HUES6 (cell line): ENCODE data around the gene INTS15.
"Not testable (repeated sequence)": the region's sequence is repeated elsewhere in the genome, so short reads cannot be mapped to it uniquely, and the experiment has no call there.

ENCODE experiments used
- H3K27ac ChIP-seq: 2 replicates; pipeline ENCODE4 v1.7.0; 2013; ENCODE audit warnings: low read depth, mild to moderate bottlenecking, low read length, inconsistent platforms
- H3K27me3 ChIP-seq: 2 replicates; pipeline ENCODE4 v1.6.1; 2013; ENCODE audit warnings: low read length; ENCODE audit not compliant: control insufficient read depth, insufficient read depth
- H3K36me3 ChIP-seq: 2 replicates; pipeline ENCODE4 v1.6.1; 2013; ENCODE audit warnings: low read length; ENCODE audit not compliant: control insufficient read depth, insufficient read depth
- H3K4me1 ChIP-seq: 2 replicates; pipeline ENCODE4 v1.6.1; 2013; ENCODE audit warnings: low read length; ENCODE audit not compliant: control insufficient read depth, insufficient read depth
- H3K4me3 ChIP-seq: 2 replicates; pipeline ENCODE4 v1.5.1; 2013; ENCODE audit warnings: low read depth, low read length
- H3K9ac ChIP-seq: one replicate; pipeline ENCODE4 v1.6.1; 2013; ENCODE audit warnings: mild to moderate bottlenecking, low read length
- H3K9me3 ChIP-seq: 2 replicates; pipeline ENCODE4 v1.6.1; 2013; ENCODE audit warnings: low read depth, low read length; ENCODE audit not compliant: control insufficient read depth, insufficient read depth

INTS15 gene

DNA sequence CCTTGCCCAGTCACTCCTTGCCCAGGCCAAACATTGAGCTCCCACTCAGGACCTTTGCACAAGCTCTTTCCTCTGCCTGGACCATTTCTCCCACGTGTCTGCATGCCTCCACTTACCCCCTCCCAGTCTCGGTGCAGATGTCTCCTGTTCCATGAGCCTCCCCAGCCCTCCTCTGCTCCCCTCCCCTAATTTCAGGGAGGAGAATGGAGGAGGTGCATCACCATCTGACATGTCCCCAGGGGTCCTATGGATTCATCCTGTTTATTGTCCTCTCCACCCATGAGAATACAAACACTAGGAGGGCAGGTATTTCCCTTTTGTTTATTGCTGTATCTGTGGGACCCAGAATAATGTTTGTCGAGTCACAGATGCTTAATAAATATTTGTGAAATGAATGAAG is 29.9 kb upstream of the INTS15 start:
- Histone ChIP-seq H3K4me3 (no peak overlapping the region), H3K27ac (no peak overlapping the region), H3K27me3 (no peaks in the 10 kb centered on the region), H3K9ac (no peak overlapping the region), H3K4me1 (peaks cover 4% of the 10 kb centered on the region; the same call in 1 of the 2 replicates), H3K9me3 (no peaks in the 10 kb centered on the region), H3K36me3 (no peaks in the 10 kb centered on the region)

DNA sequence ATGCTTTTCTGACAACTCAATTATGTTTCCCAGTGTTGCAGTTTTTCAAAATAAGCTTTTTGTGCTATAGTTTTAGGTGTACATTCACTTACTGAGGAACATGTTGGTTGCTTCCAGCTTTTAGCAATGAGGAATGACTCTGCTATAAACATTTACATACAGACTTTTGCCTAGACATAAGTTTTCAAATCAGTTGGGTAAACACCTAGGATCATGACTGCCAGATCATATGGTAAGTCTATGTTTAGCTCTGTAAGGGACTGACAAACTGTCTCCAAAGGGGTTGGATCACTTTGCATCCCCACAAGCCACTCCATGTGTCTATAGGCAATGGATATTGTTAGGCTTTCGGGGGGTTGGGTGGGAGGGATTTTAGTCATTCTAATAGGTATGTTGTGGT is 27.7 kb upstream of the INTS15 start:
- no peaks in the 10 kb centered on the region for H3K36me3 ChIP-seq
- no peak overlapping the region for H3K27ac ChIP-seq
- no peaks in the 10 kb centered on the region for H3K27me3 ChIP-seq
- peaks cover 4% of the 10 kb centered on the region; the same call in 1 of the 2 replicates for H3K4me1 ChIP-seq
- H3K9me3 ChIP-seq = no peaks in the 10 kb centered on the region
- H3K9ac ChIP-seq = no peak overlapping the region
- H3K4me3 ChIP-seq = no peak overlapping the region

DNA sequence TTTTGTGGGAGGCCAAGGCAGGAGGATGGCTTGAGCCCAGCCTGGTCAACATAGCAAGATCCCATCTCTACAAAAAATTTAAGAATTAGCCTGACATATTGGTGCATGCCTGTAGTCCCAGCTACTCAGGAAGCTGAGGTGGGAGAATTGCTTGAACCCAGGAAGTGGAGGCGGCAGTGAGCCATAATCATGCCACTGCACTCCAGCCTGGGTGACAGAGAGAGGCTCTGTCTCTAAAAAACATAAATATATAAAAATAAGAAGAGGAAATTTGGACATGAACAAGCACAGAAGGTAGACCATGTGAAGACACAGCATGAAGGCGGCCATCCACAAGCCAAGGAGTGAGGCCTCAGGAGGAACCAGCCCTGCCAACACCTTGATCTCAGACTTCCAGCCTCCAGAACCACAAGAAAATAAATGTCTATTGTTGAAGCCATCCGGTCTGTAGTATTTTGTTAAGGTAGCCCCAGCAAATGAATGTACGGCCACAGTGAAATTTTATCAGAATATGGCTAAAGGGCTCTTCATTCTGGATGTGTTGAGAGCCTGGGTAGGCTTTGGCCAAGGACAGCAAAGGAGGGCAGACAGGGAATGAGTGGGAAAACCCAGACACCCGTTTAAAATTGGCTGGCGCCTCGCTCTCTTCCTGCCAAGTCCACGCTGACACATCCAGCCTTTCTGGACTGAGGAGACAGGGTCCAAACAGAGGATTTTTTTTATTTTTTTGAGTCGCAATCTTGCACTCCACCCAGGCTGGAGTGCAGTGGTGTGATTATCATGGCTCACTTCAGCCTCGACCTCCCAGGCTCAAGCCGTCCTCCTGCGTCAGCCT is 25.7 kb upstream of the INTS15 start:
- H3K9me3 ChIP-seq = no peaks in the 10 kb centered on the region
- no peak overlapping the region for H3K27ac ChIP-seq
- peaks cover 1% of the 10 kb centered on the region; the same call in 1 of the 2 replicates for H3K4me1 ChIP-seq
- no peak overlapping the region for H3K9ac ChIP-seq
- no peak overlapping the region for H3K4me3 ChIP-seq
- H3K27me3 ChIP-seq = no peaks in the 10 kb centered on the region
- H3K36me3 ChIP-seq = no peaks in the 10 kb centered on the region

DNA sequence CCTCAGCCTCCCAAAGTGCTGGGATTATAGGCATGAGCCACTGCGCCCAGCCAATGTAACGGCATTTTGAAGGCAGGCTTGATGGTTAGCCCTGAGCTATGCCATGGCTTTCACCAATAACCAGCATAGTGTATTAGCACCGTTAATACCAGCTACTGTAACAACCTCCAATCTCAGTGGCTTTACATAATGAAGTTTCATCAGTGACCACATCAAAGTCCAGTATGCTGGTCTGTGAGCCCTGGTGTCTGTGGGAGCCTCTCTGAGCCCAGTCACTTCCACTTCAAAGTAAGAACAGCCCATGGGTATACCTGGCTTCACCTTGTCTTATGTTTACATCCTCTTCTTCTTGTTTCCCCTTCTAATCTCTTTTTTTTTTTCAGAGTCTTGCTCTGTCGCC is 24.2 kb upstream of the INTS15 start:
- H3K4me3 ChIP-seq = no peak overlapping the region
- H3K36me3 ChIP-seq = no peaks in the 10 kb centered on the region
- no peak overlapping the region for H3K9ac ChIP-seq
- no peaks in the 10 kb centered on the region for H3K4me1 ChIP-seq
- no peaks in the 10 kb centered on the region for H3K27me3 ChIP-seq
- no peaks in the 10 kb centered on the region for H3K9me3 ChIP-seq
- no peak overlapping the region for H3K27ac ChIP-seq

DNA sequence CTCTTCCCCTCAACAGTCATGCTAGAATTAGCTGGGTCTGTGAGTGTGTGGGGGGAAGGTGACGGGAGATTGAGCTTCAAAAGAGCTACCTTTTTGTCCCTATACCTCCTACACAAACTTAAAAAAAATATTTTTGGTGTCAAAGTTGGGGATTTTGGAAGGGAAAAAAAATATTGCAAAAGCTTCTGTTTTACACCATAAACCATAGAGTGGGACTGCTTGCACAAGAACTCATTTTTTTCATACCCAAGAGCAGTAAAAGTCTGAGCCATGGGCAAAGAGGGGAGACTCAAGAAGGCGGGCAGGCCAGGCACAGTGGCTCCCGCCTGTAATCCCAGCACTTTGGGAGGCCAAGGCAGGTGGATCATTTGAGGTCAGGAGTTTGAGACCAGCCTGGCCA is 21.9 kb upstream of the INTS15 start:
- Histone ChIP-seq H3K4me3 (no peak overlapping the region), H3K36me3 (no peaks in the 10 kb centered on the region), H3K4me1 (no peaks in the 10 kb centered on the region), H3K27ac (no peak overlapping the region), H3K9me3 (no peaks in the 10 kb centered on the region), H3K9ac (no peak overlapping the region), H3K27me3 (no peaks in the 10 kb centered on the region)

DNA sequence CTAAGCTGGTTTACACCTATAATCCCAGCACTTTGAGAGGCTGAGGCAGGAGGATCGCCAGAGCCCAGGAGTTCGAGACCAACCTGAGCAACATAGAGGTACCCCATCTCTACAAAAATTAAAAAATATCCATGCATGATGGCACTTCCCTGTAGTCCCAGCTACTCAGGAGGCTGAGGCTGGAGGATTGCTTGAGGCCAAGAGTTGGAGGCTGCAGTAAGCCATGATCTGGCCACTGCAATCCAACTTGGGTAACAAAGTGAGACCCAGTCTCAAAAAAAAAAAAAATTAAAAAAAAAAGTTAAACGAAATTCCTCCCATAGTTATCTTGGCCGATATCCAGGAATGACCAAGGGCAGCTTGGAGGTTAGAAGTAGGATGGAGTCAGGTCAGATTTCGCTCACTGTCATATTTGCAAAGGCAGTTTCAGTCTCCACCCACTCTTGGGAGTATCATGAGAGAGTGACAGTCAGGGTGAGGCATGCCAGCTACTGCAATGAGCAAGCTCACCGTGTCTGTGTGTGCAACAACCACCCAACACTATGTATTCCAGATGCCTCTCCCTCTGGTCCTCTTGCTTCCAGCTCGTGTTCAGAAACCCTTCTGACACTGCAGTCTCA is 18.6 kb upstream of the INTS15 start:
- no peak overlapping the region for H3K9ac ChIP-seq
- H3K36me3 ChIP-seq = no peaks in the 10 kb centered on the region
- H3K4me3 ChIP-seq = no peak overlapping the region
- no peak overlapping the region for H3K27ac ChIP-seq
- H3K9me3 ChIP-seq = no peaks in the 10 kb centered on the region
- H3K27me3 ChIP-seq = no peaks in the 10 kb centered on the region
- H3K4me1 ChIP-seq = no peaks in the 10 kb centered on the region

DNA sequence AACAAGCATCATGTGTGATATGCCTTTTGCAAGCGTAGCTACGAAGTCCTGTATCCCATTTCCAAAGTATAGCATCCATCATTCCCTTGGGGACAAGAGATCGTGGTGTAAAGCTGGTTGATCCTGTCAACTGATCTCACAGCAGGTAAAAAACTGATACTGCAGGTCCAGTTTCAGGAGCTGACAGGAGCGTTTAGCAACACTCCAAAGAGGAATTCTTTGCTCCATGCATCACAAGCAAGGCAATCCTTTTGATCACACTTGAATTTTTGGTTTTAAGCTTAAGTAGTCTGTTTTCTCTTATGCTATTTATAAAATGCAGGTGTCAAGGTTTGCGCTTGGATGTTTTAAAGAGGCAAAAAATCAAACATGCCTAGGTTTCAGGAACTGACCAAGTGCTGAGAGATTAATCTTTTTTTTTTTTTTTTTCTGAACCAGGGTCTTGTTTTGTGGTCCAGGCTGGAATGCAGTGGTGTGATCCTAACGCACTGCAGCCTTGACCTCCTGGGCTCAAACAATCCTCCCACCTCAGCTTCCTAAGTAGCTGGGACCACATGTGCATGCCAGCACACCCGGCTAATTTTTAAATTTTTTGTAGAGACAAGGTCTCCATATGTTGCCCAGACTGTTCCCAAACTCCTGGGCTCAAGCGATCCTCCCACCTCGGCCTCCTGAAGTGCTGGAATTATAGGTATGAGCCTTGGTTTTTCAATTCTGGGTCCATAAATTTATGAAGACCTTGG is 14.4 kb upstream of the INTS15 start:
- no peak overlapping the region for H3K4me3 ChIP-seq
- H3K36me3 ChIP-seq = peaks cover 3% of the 10 kb centered on the region
- no peak overlapping the region for H3K9ac ChIP-seq
- no peak overlapping the region for H3K27ac ChIP-seq
- no peaks in the 10 kb centered on the region for H3K27me3 ChIP-seq
- no peaks in the 10 kb centered on the region for H3K9me3 ChIP-seq
- no peaks in the 10 kb centered on the region for H3K4me1 ChIP-seq

DNA sequence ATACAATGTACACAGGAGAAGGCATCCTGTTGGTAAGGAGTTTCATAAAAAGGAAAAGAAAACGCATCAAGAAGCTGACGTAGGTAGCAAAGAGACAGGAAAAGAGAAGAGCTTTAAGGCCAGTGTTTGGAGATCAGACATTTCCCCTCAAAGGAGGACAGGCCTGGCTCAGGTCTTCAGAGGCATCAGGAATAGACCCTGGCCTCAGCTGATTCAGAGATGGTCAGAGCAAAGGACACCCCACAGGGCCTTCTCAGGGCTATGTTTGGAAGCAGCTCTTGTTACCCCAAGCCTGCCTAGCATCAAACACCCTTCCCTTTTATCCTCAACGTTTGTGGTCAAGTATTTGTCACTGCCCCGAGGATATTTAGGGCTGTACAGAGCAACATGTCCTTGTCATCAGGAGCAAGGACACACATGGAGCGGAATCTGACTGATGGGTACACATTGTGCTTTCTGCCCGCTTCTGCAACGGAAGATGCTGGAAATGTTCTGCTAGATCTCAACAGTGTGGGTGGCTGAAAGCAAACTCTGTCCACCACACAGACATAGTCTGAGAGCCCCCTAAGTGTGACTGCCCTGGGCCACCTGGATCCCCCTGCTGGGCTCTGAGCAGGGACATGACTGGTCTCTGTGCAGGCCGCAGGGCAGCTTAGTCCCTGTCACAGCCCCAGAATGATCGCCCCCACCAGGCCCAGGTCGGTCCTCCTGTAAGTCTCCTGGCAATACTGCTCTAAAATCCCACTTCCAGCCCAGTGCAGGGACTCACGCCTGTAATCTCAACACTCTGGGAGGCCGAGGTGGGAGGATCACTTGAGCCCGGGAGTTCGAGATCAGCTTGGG is 13.6 kb upstream of the INTS15 start:
- H3K36me3 ChIP-seq = peaks cover 11% of the 10 kb centered on the region
- no peaks in the 10 kb centered on the region for H3K4me1 ChIP-seq
- no peak overlapping the region for H3K9ac ChIP-seq
- H3K27me3 ChIP-seq = no peaks in the 10 kb centered on the region
- no peak overlapping the region for H3K27ac ChIP-seq
- peak overlapping the region; percentile 42 for H3K4me3 ChIP-seq
- no peaks in the 10 kb centered on the region for H3K9me3 ChIP-seq

DNA sequence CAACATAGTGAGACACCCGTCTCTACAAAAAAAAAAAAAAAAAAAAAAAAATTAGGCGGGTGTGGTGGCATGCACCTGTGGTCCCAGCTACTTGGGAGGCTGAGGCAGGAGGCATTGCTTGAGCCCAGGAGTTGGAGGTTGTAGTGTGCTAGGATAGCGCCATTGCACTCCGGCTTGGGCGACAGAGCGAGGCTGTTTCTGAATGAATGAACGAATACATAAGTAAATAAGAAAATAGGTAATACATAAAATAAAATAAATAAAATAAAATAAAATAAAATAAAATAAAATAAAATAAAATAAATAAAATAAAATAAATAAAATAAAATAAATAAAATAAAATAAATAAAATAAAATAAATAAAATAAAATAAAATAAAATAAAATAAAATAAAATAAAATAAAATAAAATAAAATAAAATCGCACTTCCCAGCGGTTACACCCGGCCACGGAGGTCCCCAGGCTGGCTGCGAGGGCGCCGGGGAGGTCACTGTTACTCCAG is 12.9 kb upstream of the INTS15 start:
- Histone ChIP-seq H3K9ac (peak overlapping the region; percentile 93), H3K4me3 (peak overlapping the region; percentile 84), H3K36me3 (peaks cover 18% of the 10 kb centered on the region), H3K27ac (peak overlapping the region; percentile 98; the same call in 1 of the 2 replicates)
- not testable (repeated sequence) for H3K27me3 ChIP-seq, H3K9me3 ChIP-seq, H3K4me1 ChIP-seq

DNA sequence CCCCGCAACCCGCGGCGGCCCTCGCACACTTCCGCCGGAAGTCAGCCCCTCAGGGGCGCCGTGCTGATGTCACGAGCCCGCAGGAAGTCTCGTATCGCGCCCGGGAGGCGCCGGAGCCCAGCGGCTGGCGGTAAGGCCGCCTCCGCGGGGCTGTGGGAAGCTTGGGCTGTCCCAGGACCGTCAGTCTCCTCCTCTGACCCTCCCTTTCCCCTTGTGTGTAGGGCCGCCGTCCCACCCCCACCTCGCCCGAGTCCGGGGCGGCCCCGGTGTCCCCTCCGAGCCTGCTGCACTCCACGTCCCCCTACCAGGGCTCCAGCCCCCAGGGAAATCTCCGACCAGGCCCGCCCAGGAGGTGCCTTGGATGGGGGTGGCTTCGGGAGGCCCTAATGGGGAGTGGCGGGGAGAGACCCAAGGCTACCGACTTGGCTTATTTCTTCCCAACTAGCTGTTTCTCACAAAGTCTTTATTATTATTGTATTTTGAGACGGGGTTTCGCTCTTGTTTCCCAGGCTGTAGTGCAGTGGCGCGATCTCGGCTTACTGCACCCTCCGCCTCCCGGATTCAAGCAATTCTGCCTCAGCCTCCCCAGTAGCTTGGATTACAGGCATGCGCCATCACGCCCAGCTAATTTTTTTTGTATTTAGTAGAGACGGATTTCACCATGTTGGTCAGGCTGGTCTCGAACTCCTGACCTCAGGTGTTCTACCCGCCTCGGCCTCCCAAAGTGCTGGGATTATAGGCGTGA is 12.3 kb upstream of the INTS15 start, which contains the start of gene ZDHHC4:
Gene ZDHHC4 (plus strand): TSS at position 86 of the 745 bp plus-strand sequence. CDS start 3,108 bp downstream, outside the sequence.
- no peaks in the 10 kb centered on the region for H3K27me3 ChIP-seq
- peaks cover 24% of the 10 kb centered on the region for H3K36me3 ChIP-seq
- H3K4me1 ChIP-seq = no peaks in the 10 kb centered on the region
- peak within 1 kb of the TSS; percentile 84 for H3K4me3 ChIP-seq
- H3K27ac ChIP-seq = peak within 1 kb of the TSS; percentile 98
- peak within 1 kb of the TSS; percentile 93 for H3K9ac ChIP-seq
- no peaks in the 10 kb centered on the region for H3K9me3 ChIP-seq
